ENCODE results near the gene MTHFD1L.

GRCh38 chr6:151108548-151108947 is 243.0 kb downstream of the MTHFD1L start:
- TF ChIP-seq EZH2 (IDR thresholded peaks at IDR 0.05; ENCODE audit: borderline replicate concordance, low read length) (no peak), CTCF (conservative IDR thresholded peaks at IDR 0.05 in 1 of 2, IDR thresholded peaks at IDR 0.05 in 1 of 2; ENCODE audit: extremely low read depth in 1 of 2, insufficient read depth in 1 of 2, low read depth in 1 of 2, low read length in 2 of 2) (no peak)

Data from mammary epithelial cell (primary cell).